ENCODE data around the gene TMEM114. TPM values are rescaled to one million over a fixed set of nuclear protein-coding genes. Genes with fewer than 3 reads are reported as not detected.

TMEM114 gene
- polyA plus RNA-seq, 1 donor from 2014 or later, result 0.62 TPM

DNA sequence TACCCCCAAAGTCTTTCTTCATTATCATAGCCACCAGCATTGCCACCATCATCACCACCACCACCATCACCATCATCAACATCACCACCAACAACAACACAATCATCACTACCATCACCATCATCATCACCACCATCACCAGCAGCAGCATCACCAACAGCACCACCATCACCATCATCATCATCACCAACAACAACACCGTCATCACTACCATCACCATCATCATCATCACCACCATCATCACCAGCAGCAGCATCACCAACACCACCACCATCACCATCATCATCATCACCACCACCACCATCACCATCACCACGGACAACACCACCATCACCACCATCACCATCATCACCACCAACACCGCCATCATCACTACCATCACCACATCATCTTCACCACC is 500 bp upstream of the TMEM114 start:
- Histone ChIP-seq H3K79me2 (replicated peaks; ENCODE audit: insufficient read depth, low read length) (no peaks in the 10 kb centered on the region), H3K27ac (ENCODE audit: low read length) (no peak overlapping the region), H3K4me3 (ENCODE audit: low read length) (no peak overlapping the region), H3K9ac (ENCODE audit: low read length) (no peak overlapping the region), H3K27me3 (ENCODE audit: insufficient read depth, low read depth, low read length) (peaks cover 35% of the 10 kb centered on the region), H3K9me2 (ENCODE audit: insufficient read depth, low read length) (no peaks in the 10 kb centered on the region), H3F3A (ENCODE audit: insufficient read depth, low read length, poor library complexity, severe bottlenecking) (no peaks in the 10 kb centered on the region), H4K20me1 (ENCODE audit: insufficient read depth) (no peaks in the 10 kb centered on the region), H3K4me2 (ENCODE audit: low read length) (no peak overlapping the region), H2AFZ (ENCODE audit: low read depth, low read length) (no peak overlapping the region), H3K9me3 (ENCODE audit: low read length) (no peaks in the 10 kb centered on the region), H3K36me3 (ENCODE audit: insufficient read depth, low read length) (no peaks in the 10 kb centered on the region)
- TF ChIP-seq MXI1 (conservative IDR thresholded peaks at IDR 0.05; ENCODE audit: poor library complexity, severe bottlenecking) (no peak), EP300 (conservative IDR thresholded peaks at IDR 0.05; ENCODE audit: poor library complexity, severe bottlenecking) (no peak), POLR2AphosphoS5 (IDR thresholded peaks at IDR 0.05) (no peak), RAD21 (conservative IDR thresholded peaks at IDR 0.05) (no peak), TAF1 (IDR thresholded peaks at IDR 0.05; ENCODE audit: low read depth) (no peak), EZH2 (IDR thresholded peaks at IDR 0.05; ENCODE audit: borderline replicate concordance, insufficient read depth, low read length, poor library complexity, severe bottlenecking) (no peak), SMC3 (conservative IDR thresholded peaks at IDR 0.05; ENCODE audit: poor library complexity) (no peak)
- TF ChIP-seq, protein P1, sequence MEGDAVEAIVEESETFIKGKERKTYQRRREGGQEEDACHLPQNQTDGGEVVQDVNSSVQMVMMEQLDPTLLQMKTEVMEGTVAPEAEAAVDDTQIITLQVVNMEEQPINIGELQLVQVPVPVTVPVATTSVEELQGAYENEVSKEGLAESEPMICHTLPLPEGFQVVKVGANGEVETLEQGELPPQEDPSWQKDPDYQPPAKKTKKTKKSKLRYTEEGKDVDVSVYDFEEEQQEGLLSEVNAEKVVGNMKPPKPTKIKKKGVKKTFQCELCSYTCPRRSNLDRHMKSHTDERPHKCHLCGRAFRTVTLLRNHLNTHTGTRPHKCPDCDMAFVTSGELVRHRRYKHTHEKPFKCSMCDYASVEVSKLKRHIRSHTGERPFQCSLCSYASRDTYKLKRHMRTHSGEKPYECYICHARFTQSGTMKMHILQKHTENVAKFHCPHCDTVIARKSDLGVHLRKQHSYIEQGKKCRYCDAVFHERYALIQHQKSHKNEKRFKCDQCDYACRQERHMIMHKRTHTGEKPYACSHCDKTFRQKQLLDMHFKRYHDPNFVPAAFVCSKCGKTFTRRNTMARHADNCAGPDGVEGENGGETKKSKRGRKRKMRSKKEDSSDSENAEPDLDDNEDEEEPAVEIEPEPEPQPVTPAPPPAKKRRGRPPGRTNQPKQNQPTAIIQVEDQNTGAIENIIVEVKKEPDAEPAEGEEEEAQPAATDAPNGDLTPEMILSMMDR (IDR thresholded peaks at IDR 0.05; ENCODE audit: poor library complexity, severe bottlenecking), result no peak
- TF ChIP-seq, protein P2, sequence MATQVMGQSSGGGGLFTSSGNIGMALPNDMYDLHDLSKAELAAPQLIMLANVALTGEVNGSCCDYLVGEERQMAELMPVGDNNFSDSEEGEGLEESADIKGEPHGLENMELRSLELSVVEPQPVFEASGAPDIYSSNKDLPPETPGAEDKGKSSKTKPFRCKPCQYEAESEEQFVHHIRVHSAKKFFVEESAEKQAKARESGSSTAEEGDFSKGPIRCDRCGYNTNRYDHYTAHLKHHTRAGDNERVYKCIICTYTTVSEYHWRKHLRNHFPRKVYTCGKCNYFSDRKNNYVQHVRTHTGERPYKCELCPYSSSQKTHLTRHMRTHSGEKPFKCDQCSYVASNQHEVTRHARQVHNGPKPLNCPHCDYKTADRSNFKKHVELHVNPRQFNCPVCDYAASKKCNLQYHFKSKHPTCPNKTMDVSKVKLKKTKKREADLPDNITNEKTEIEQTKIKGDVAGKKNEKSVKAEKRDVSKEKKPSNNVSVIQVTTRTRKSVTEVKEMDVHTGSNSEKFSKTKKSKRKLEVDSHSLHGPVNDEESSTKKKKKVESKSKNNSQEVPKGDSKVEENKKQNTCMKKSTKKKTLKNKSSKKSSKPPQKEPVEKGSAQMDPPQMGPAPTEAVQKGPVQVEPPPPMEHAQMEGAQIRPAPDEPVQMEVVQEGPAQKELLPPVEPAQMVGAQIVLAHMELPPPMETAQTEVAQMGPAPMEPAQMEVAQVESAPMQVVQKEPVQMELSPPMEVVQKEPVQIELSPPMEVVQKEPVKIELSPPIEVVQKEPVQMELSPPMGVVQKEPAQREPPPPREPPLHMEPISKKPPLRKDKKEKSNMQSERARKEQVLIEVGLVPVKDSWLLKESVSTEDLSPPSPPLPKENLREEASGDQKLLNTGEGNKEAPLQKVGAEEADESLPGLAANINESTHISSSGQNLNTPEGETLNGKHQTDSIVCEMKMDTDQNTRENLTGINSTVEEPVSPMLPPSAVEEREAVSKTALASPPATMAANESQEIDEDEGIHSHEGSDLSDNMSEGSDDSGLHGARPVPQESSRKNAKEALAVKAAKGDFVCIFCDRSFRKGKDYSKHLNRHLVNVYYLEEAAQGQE (IDR thresholded peaks at IDR 0.05; ENCODE audit: borderline replicate concordance), result no peak

DNA sequence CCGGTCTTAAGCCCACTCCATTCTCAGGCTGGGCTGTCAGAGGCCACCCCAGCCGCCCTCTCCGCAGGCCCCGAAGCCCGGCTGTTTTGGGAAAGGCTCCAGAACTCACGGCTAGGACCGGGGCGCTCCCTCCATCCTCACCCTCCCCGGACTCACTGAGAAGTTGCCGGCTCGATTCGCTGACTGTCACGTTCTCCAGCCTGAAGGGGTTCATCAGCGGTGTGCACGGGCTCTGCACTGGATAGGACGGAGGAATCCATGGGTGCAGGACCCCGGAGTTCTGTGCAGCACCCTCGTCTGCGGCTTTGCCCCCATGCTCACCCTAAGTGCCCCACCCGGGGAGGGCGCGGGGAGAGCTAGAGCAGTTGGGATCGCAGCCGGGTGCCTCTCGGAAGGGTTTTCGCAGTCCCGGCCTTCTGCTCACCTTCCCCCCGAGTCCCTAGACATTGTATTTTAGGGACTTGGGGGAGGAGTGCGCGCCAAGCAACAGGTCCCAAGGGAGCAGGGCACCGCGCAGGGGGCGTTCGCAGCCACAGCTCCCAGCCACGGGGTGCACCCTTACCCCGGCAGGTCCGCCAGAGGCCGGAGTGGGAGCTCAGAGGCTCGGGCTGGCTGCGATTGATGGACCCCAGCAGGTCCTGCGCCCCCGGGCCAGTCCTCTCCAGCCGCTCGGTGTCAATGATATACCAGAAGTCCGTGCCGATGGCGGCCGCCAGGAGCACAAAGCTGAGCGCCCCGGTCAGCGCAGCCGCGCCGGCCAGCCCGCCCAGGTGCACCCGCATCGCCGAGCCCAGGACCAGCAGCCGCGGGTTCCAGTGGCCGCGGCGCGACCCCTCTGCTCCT is 1.0 kb downstream of the TMEM114 start:
- no peaks in the 10 kb centered on the region for H3F3A ChIP-seq (ENCODE audit: insufficient read depth, low read length, poor library complexity, severe bottlenecking)
- no peaks in the 10 kb centered on the region for H4K20me1 ChIP-seq (ENCODE audit: insufficient read depth)
- no peak overlapping the region for H3K27ac ChIP-seq (ENCODE audit: low read length)
- H3K9ac ChIP-seq (ENCODE audit: low read length), result peak overlapping the region; percentile 18
- no peaks in the 10 kb centered on the region for H3K79me2 ChIP-seq (replicated peaks; ENCODE audit: insufficient read depth, low read length)
- peak overlapping the region; percentile 67 for H3K4me3 ChIP-seq (ENCODE audit: low read length)
- no peaks in the 10 kb centered on the region for H3K9me3 ChIP-seq (ENCODE audit: low read length)
- no peaks in the 10 kb centered on the region for H3K36me3 ChIP-seq (ENCODE audit: insufficient read depth, low read length)
- no peaks in the 10 kb centered on the region for H3K9me2 ChIP-seq (ENCODE audit: insufficient read depth, low read length)
- no peak overlapping the region for H2AFZ ChIP-seq (ENCODE audit: low read depth, low read length)
- TF ChIP-seq, protein P2 (IDR thresholded peaks at IDR 0.05; ENCODE audit: borderline replicate concordance), result no peak
- TF ChIP-seq EP300 (conservative IDR thresholded peaks at IDR 0.05; ENCODE audit: poor library complexity, severe bottlenecking) (no peak), TAF1 (IDR thresholded peaks at IDR 0.05; ENCODE audit: low read depth) (no peak), EZH2 (IDR thresholded peaks at IDR 0.05; ENCODE audit: borderline replicate concordance, insufficient read depth, low read length, poor library complexity, severe bottlenecking) (peak; percentile 49)
- peaks cover 35% of the 10 kb centered on the region for H3K27me3 ChIP-seq (ENCODE audit: insufficient read depth, low read depth, low read length)
- H3K4me2 ChIP-seq (ENCODE audit: low read length), result peak overlapping the region; percentile 48
